Measurements from ENCODE around the gene MBD3L5.
"Not testable (repeated sequence)": the region's sequence is repeated elsewhere in the genome, so short reads cannot be mapped to it uniquely, and the experiment has no call there.

Gene MBD3L5

DNA sequence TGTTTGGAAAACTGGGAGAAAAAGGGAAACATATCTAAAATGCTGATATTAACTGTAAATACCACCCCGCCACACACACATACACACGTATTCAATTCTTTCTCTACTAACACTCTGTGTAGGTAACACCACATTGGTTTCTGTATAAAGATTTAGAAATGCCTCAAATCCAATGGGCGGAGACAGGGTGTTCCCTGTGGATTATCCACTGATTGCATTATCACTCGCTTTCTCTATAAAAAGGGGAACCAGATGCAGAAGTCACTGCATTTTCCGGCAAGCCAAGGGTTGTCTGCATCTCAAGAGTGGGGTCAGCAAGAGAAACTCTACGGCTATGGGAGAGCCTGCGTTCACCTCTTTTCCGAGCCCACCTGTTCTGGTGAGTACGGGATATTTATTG lies at the start of gene MBD3L5:
MBD3L5 (plus strand) TSS at position 301 of the 400 bp plus-strand sequence; CDS start at position 335, 34 bp downstream.
- DNase-seq: not testable (repeated sequence)

DNA sequence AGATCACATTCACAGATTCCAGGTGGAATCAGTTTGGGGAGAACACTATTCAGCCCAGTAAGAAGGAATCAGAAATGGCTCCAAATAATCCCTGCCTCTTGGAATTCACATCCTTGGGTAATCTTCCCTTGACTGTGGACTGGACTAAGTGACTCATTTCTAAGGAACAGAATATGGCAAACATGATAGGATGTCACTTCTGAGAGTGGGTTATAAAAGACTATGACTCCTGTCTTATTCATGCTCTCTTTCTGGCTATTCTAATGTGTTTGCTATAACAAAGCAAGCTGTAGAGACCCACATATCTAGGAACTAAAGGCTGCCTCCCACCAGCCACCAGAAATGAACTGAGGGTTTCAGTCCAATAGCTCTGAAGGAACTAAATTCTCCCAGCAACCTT lies 46.9 kb upstream of the MBD3L5 start:
- no peak for DNase-seq

DNA sequence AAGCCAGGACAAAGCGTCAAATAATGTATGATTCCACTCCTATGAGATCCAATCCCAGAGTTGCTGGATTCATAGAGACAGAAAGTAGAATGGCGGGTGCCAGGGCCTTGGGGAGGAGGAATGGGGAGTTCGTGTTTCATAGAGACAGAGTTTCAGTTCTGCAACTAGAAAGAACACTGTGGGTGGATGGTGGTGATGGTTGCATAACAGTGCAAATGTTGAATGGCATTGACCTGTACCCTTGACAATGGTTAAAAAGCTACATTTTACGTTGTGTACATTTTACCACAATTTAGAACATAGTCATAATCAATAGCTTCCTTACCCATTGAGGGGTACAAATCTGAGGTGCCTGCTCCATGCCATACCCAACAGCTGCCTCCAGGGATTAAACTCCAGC lies 42.5 kb upstream of the MBD3L5 start:
- no peak for DNase-seq

DNA sequence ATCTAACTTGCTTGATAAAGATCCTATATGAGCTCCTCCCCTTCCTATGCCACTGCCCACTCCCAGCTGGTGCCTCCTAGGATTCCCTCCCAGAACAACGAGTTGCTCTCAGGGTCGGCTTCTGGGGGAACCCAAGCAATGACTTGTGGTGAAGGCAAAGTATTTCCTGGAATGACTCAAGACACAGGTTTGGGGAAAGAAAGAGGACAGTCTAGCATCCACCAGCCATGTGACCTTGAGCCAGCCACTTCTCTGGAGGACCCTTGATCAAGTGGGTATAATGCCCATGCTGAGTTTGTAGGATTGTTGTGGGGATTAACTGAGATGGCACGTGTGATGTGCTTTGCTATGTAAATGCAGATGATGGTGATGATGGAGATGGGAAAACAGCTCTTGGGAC lies 42.1 kb upstream of the MBD3L5 start:
- DNase-seq: no peak

DNA sequence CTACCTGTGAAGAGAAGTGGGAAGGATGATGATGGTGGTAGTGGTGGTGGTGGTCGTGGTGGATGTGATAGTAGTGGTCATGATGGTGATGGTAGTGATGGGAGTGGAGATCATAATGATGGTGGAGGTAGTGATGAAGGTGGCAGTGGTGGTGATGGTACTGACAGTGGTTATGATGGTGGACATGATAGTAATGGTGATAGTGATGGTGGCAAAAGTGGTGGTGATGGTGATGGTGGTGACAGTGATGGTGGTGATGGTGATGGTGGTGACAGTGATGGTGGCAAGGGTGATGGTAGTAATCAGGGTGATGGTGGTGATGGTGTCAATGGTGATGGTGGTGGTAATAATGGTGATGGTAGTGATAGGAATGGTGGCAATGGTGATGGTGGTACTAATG lies 35.3 kb upstream of the MBD3L5 start:
- no peak for DNase-seq

DNA sequence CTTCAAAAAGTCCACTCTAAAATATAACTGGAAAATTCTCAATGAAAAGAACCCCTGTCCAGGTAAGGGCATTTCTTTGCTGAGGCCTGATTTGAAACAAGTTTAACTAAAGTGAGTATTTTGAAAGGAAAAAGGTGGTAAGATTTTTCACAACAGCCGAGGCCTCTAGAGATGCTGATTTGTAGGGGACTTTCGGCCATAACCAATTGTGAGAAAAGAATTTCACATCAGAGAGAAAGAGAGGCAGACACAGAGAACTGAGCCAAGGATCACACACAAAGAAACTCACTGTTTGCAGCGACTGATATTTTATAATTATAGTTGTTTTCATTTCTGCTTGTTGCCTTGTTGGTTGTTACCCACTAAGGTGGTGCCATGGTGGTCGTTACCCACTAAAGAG lies 33.6 kb upstream of the MBD3L5 start:
- DNase-seq: no peak

DNA sequence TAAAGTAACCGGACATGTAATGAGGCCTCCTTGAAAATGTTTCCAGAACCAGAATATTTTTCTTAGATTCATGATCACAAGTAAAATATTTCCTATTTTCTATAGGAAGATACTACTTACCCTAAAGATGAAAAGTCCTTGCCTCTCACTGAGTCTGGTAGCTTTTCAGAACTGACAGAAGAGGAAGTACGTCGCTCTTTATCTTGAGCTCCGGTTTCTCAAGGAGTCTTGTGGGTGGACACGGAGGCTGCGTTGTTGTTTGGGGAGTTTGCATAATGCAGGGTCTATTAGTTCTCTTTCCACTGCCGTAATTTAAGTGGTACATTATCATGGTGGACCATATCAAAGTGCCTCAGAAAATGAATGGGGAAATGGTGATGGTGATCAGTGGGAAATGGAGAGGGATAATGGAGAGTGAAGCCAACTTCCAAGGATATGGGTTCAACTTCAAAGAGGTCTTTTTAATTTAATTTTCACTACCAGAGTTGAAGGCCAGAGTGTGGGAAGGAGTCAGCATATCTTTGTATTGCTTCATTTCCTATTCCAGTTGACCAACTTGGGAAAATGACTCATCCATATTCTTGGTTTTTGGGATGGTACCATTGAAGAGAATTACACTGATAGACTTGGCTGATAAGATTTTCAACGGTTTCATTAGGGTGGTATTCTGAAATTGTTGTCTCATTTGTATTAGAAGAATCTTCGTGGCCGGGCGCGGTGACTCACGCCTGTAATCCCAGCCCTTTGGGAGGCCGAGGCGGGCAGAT lies 32.5 kb upstream of the MBD3L5 start:
- no peak for DNase-seq

DNA sequence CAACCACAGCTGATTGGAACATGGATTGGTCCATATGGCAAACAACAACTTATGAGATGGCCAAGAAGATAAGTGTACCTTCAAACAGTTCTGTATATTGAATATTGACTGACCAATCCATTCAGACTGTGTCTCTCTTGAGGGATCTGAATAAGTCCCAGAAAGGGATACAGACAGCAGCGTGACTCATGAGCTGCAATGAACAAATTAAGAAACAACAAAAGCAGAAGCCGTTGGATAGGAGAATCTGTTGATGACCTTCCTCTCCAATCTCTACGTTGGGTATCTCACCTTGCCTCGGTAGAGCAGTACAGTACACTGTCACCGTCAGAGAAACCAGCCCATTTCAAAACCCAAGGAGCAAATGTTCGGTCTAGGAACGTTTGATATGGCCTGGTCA lies 30.4 kb upstream of the MBD3L5 start:
- DNase-seq: no peak

DNA sequence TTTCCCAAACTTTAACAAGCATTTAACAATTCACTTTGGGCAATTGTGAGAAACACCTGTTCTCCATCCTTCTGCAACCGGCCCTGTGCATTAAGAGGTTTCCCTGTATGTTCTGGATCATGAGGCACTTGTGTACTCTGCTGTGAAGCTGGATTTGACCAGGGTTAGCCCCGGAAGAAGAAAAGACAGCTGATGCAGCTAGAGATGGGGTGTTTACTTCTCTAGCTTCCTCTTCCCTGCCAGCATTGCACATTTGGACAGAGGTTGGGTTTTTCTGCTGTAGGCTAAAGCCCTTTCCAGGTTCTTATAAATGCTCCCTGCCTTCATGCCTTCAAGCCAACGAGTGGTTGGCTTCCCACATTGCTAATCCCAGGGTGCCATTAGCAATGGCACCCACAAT lies 30.0 kb upstream of the MBD3L5 start:
- no peak for DNase-seq

DNA sequence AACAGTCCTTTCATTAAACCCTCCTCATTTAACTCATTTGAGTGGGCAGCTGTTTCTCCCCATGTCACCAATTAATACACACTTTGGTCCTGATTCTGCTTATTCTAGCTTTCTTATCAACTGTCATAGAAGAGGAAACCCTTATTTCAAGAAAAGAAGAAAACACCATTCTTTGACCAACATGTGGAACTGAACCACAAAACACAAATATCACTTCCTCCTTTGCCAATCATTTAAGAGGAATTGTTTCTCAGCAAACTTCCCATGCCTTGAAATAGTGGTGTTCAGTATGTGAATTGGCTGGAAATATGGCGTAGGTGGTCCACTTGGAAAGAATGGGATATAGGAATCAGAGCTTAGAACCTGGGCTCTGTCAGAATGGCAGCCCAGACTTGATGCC lies 29.6 kb upstream of the MBD3L5 start:
- no peak for DNase-seq

DNA sequence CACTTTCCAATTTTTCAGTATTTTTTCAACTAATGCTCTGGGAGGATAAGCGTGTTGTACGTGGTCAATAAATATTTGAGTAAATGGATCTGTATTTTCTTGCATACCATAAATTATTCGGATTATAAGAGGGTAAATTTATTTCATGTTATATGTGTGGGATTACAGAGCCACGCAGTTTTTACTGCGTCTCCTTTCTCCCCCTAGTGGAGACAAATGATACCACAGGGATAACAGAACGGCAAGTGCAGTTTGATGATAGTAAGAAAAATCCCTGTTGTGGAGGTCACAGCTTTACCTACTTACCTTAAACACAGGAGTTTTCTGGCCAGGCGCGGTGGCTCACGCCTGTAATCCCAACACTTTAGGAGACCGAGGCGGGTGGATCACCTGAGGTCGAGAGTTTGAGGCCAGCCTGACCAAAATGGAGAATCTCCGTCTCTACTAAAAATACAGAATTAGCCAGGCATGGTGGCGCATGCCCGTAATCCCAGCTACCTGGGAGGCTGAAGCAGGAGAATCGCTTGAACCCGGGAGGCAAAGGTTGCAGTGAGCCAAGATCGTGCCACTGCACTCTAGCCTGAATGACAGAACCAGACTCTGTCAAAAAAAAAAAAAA lies 26.0 kb upstream of the MBD3L5 start:
- DNase-seq: no peak

DNA sequence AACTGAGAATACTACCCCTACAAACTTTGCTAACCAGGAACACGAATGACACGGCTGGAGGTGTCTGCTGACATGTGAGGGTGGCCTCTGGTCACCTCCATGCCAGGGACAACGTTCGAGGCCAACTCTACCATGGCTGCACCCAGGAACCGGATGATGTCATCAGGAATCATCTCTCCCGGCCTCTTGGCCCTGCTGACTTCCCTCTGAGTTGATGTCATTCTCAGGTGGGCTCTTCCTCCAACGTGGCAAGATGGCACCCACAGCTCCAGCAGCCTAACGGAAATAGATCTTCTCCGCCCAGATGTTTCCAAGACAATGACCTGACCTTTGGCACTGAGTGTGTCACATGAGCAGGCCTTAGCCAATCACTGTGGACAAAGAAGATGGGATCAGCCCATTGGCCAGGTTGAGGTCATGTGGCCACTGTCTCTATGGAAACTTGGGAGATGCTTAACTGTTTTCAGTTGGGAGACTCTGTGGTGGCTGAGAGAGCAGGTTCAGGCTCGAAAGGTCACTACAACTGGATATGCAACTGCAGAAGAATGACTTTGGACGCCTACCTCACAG lies 24.2 kb upstream of the MBD3L5 start:
- DNase-seq: no peak

DNA sequence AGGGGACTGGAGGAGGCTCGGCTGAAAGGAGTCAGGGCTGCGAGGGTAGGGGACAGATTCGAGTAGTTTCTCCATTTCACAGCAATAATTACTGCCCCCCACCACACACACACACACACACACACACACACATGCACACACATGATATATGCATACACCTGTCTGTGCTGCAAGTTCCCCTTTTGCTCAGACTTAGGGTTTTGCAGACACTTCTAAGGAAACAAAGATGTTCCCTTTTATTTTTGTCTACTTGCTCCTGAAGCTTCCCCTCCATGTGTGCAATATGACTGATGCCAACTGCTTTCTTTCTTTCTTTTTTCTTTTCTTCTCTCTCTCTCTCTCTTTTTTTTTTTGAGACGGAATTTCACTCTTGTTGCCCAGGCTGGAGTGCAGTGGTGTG lies 22.5 kb upstream of the MBD3L5 start:
- no peak for DNase-seq

DNA sequence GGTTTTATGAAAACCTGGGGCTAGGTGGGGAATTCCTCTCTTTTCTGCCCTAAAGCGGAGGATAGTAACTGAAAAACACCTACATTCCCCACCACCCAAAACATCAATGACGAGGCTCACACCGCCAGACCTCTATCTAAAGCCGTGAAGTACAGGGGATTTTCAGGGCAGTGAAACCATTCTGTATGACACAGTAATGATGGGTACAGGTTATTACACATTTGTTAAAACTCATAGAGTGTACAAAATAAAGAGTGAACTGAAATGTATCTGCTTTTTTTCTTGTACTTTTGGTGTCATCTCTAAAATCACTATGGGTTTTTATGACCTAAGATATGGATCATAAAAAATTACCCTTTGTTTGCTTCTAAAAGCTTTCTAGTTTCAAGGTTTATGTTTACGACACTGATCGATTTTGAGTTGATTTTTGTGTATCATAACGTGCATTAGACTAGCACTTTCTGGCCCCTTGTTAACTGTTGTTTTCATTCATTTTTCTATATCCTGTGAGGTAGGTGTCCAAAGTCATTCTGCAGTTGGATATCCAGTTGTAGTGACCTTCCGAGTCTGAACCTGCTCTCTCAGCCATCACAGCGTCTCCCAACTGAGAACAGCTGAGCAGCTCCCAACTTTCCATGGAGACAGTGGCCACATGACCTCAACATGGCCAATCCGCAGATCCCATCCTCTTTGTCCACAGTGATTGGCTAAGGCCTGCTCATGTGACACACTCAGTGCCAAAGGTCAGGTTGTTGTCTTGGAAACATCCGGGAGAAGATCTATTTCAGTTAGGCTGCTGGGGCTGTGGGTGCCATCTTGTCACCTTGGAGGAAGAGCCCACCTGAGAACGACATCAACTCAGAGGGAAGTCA lies 19.4 kb upstream of the MBD3L5 start:
- DNase-seq: no peak

DNA sequence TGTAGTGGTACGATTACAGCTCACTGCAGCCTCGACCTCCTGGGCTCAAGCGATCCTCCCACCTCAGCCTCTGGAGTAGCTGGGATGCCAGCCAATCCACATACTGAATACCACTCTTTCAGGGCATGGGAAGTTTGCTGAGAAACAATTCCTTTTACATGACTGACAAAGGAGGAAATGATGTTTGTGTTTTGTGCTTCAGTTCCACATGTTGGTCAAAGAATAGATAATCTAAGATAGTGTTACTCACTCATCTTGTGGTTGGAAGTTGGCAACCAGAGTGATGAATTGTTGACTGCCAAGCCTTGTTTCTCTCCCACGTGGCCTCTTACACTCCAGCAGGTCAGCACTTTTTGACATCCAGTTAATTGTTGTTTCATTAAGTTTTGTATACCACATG lies 16.7 kb upstream of the MBD3L5 start:
- no peak for DNase-seq

DNA sequence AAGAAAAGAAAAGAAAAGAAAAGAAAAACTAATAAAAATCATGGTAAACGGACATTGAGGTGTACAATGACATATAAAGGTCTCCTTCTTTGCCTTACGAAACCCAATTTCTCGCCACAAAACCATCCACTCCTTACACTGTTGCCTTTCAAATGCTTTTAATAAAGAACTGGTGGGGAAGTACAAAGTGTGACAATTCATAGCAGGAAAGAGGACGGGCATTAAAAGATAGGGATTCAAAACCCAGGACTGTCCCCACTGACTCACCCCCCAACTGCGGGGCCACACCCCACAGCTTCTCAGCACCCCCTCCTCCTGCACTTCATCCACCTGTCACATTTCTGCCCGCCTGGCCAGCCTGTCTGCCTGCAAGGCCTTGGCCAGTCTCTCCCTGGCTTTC lies 11.6 kb upstream of the MBD3L5 start:
- no peak for DNase-seq

DNA sequence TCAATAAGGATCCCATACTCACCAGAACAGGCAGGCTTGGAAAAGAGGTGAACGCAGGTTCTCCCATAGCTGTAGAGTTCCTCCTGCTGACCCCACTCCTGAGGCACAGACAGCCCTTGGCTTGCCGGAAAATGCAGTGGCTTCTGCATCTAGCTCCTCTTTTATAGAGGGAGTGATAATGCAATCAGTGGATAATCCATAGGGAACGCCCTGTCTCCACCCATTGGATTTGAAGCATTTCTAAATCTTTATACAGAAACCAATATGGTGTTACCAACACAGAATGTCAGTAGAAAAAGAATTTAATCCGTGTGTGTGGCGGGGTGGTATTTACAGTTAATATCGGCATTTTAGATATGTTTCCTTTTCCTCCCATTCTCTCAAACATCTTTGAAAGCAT lies 9.0 kb upstream of the MBD3L5 start, which contains the start of gene MBD3L2B:
MBD3L2B (minus strand) TSS at position 101 of the 400 bp plus-strand sequence; CDS start at position 67, 34 bp downstream.
- not testable (repeated sequence) for DNase-seq

DNA sequence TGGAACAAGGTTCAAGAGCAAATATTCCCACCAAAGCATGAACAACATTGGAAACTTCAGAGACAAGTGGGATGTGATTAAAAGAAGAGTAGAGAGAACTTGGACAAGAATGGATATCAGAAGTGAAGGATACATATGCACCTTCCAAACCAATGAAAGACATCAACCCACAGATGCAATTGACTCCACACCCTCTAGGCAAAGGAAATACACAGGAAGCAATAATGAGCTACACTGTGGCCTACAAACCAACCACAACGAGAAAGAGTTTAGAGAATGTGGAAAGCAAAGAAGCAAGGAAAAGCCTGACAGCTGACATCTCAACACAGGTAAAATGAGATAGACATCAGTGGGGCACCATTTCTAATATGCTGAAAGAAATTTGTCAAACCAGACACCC lies 1.6 kb upstream of the MBD3L5 start:
- not testable (repeated sequence) for DNase-seq

DNA sequence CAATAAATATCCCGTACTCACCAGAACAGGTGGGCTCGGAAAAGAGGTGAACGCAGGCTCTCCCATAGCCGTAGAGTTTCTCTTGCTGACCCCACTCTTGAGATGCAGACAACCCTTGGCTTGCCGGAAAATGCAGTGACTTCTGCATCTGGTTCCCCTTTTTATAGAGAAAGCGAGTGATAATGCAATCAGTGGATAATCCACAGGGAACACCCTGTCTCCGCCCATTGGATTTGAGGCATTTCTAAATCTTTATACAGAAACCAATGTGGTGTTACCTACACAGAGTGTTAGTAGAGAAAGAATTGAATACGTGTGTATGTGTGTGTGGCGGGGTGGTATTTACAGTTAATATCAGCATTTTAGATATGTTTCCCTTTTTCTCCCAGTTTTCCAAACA lies 9.7 kb downstream of the MBD3L5 start, which contains the start of gene MBD3L4:
MBD3L4 (minus strand) TSS at position 101 of the 400 bp plus-strand sequence; CDS start at position 66, 35 bp downstream.
- not testable (repeated sequence) for DNase-seq

DNA sequence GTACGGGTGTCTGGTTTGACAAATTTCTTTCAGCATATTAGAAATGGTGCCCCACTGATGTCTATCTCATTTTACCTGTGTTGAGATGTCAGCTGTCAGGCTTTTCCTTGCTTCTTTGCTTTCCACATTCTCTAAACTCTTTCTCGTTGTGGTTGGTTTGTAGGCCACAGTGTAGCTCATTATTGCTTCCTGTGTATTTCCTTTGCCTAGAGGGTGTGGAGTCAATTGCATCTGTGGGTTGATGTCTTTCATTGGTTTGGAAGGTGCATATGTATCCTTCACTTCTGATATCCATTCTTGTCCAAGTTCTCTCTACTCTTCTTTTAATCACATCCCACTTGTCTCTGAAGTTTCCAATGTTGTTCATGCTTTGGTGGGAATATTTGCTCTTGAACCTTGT lies 11.2 kb downstream of the MBD3L5 start:
- not testable (repeated sequence) for DNase-seq

DNA sequence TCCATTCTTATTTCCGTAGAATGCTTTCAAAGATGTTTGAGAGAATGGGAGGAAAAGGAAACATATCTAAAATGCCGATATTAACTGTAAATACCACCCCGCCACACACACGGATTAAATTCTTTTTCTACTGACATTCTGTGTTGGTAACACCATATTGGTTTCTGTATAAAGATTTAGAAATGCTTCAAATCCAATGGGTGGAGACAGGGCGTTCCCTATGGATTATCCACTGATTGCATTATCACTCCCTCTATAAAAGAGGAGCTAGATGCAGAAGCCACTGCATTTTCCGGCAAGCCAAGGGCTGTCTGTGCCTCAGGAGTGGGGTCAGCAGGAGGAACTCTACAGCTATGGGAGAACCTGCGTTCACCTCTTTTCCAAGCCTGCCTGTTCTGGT lies 18.6 kb downstream of the MBD3L5 start, which contains the start of gene MBD3L2:
MBD3L2 (plus strand) TSS at position 301 of the 400 bp plus-strand sequence; CDS start at position 354, 53 bp downstream.
- not testable (repeated sequence) for DNase-seq

DNA sequence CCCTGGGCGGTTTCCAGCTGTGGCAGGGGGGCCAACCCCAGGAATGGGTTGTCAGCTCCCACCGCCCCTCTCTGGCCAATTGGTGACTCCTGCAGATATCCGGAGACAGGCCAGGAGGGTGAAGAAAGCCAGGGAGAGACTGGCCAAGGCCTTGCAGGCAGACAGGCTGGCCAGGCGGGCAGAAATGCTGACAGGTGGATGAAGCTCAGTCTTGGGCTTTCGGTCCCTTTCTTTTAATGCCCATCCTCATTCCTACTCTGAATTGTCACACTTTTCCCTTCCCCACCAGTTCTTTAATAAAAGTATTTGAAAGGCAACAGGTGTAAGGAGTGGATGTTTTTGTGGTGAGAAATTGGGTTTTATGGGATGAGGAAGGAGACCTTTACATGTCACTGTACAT lies 21.0 kb downstream of the MBD3L5 start:
- not testable (repeated sequence) for DNase-seq

DNA sequence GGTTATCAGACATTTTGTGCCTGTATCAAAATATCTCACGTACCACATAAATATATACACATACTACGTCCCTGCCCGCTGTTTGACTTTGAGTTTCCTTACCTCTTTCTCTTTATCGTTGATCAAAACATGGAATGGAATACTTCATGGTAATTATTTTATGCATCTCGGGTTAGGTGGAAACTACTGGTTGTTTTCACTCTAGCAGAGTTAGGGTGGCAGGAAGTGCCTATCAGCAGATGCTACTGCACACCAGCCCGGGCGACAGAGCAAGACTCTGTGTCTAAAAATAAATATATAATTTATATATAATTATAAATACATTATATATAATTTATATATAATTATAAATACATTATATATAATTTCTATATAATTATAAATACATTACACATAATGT lies 22.5 kb downstream of the MBD3L5 start:
- not testable (repeated sequence) for DNase-seq

Data from NCI-H187 treated with DMSO at 0.1 percent for 48 hours (cell line).